GM23338 (cell line): ENCODE measurements around the gene HDGFL2. TPM values are rescaled to one million over a fixed set of nuclear protein-coding genes. Genes with fewer than 3 reads are reported as not detected.

Experiments
- ATAC-seq: fragments of 200-7000 bp; cut with Tn5 transposase; 3 replicates; pipeline ENCODE4 v1.9.1; 2020
- DNase-seq: peaks from one replicate; pipeline ENCODE4 v3.0.0-alpha.2; 2015; ENCODE audit warnings: low spot score
- H2AFZ ChIP-seq: fragments of 200-600 bp; sonication (generic); 2 replicates; pipeline ENCODE4 v1.8.0; 2016; ENCODE audit warnings: antibody characterized with exemption, mild to moderate bottlenecking, moderate library complexity
- H3F3A ChIP-seq: fragments of 200-600 bp; sonication (generic); replicated peaks from 2 replicates; pipeline ENCODE4 v1.8.0; 2017; ENCODE audit warnings: antibody characterized with exemption, mixed run types, low read depth
- H3K27ac ChIP-seq: fragments of 200-600 bp; sonication (generic); 2 replicates; pipeline ENCODE4 v1.6.1; 2016; ENCODE audit warnings: low read depth
- H3K27me3 ChIP-seq: fragments of 200-600 bp; sonication (generic); 2 replicates; pipeline ENCODE4 v1.8.0; 2016; ENCODE audit warnings: mild to moderate bottlenecking, mixed run types, moderate library complexity; ENCODE audit not compliant: insufficient read depth
- H3K36me3 ChIP-seq: fragments of 200-600 bp; sonication (generic); 2 replicates; pipeline ENCODE4 v1.8.0; 2016; ENCODE audit warnings: mild to moderate bottlenecking; ENCODE audit not compliant: insufficient read depth
- H3K4me1 ChIP-seq: fragments of 200-600 bp; sonication (generic); 2 replicates; pipeline ENCODE4 v1.8.0; 2016; ENCODE audit warnings: mild to moderate bottlenecking, moderate library complexity; ENCODE audit not compliant: insufficient read depth
- H3K4me2 ChIP-seq: fragments of 200-600 bp; sonication (generic); 2 replicates; pipeline ENCODE4 v1.7.1; 2017; ENCODE audit warnings: mixed run types
- H3K4me3 ChIP-seq: fragments of 200-600 bp; sonication (generic); 2 replicates; pipeline ENCODE4 v1.6.1; 2016; ENCODE audit warnings: mixed run types
- H3K79me2 ChIP-seq: fragments of 200-600 bp; sonication (generic); replicated peaks from 2 replicates; pipeline ENCODE4 v1.8.0; 2017; ENCODE audit warnings: mild to moderate bottlenecking; ENCODE audit not compliant: insufficient read depth
- H3K9me2 ChIP-seq: fragments of 200-600 bp; sonication (generic); 2 replicates; pipeline ENCODE4 v1.8.0; 2017; ENCODE audit not compliant: insufficient read depth
- H4K20me1 ChIP-seq: fragments of 200-600 bp; sonication (generic); replicated peaks from 2 replicates; pipeline ENCODE4 v1.8.0; 2017; ENCODE audit warnings: mild to moderate bottlenecking; ENCODE audit not compliant: insufficient read depth
- H3K27ac Mint-ChIP-seq: 2 replicates; pipeline ENCODE4 v1.8.0; 2020; ENCODE audit warnings: inconsistent platforms, mild to moderate bottlenecking, moderate library complexity, mixed read lengths
- H3K27me3 Mint-ChIP-seq: 3 replicates; pipeline ENCODE4 v1.8.0; 2022; ENCODE audit warnings: low read depth, mild to moderate bottlenecking, moderate library complexity, mixed read lengths, inconsistent platforms; ENCODE audit not compliant: insufficient read depth, poor library complexity
- H3K36me3 Mint-ChIP-seq: 3 replicates; pipeline ENCODE4 v1.8.0; 2021; ENCODE audit warnings: low read depth, mild to moderate bottlenecking, inconsistent platforms, moderate library complexity, mixed read lengths
- H3K4me1 Mint-ChIP-seq: 3 replicates; pipeline ENCODE4 v1.8.0; 2020; ENCODE audit warnings: mild to moderate bottlenecking, inconsistent platforms, mixed read lengths
- H3K4me3 Mint-ChIP-seq: 3 replicates; pipeline ENCODE4 v1.8.0; 2021; ENCODE audit warnings: moderate library complexity, mild to moderate bottlenecking, inconsistent platforms, mixed read lengths
- H3K9me3 Mint-ChIP-seq: 3 replicates; pipeline ENCODE4 v1.8.0; 2020; ENCODE audit warnings: moderate library complexity, mild to moderate bottlenecking, inconsistent platforms, mixed read lengths
- CREB1 ChIP-seq: fragments of 250-450 bp; sonication (Bioruptor Pico); IDR thresholded peaks from 2 replicates; pipeline ENCODE4 v1.5.0; 2020; ENCODE audit warnings: low read depth, mild to moderate bottlenecking, moderate library complexity
- CTCF ChIP-seq, 2 experiments: fragments of 200-600 bp in 1 of 2; sonication (generic) in 1 of 2; conservative IDR thresholded peaks; 2 replicates each; pipeline versions ENCODE4 v1.5.1 to v1.6.1; 2016 to 2017; ENCODE audit warnings: antibody characterized with exemption in 2 of 2, low read depth in 2 of 2, mild to moderate bottlenecking in 2 of 2, moderate library complexity in 1 of 2
- EZH2 ChIP-seq: fragments of 200-600 bp; sonication (generic); IDR thresholded peaks from one replicate; pipeline ENCODE4 v1.8.0; 2017; ENCODE audit warnings: antibody characterized with exemption, mild to moderate bottlenecking, low read depth; ENCODE audit not compliant: unreplicated experiment
- EZH2phosphoT487 ChIP-seq: fragments of 200-600 bp; sonication (generic); IDR thresholded peaks from one replicate; pipeline ENCODE4 v1.8.1; 2018; ENCODE audit warnings: antibody characterized with exemption; ENCODE audit not compliant: unreplicated experiment
- JUNB ChIP-seq: IDR thresholded peaks from one replicate; pipeline ENCODE4 v1.6.1; 2016; ENCODE audit warnings: antibody characterized with exemption; ENCODE audit not compliant: unreplicated experiment
- NANOG ChIP-seq: IDR thresholded peaks from 2 replicates; pipeline ENCODE4 v1.6.1; 2016; ENCODE audit warnings: antibody characterized with exemption, borderline replicate concordance
- POLR2AphosphoS5 ChIP-seq: IDR thresholded peaks from 2 replicates; pipeline ENCODE4 v1.6.1; 2016; ENCODE audit warnings: antibody characterized with exemption, low read depth
- STAT1 ChIP-seq: IDR thresholded peaks from one replicate; pipeline ENCODE4 v1.6.1; 2016; ENCODE audit warnings: antibody characterized with exemption; ENCODE audit not compliant: unreplicated experiment
- ZNF114 ChIP-seq: fragments of 250-450 bp; sonication (Bioruptor Pico); IDR thresholded peaks from 2 replicates; pipeline ENCODE4 v1.5.0; 2020; ENCODE audit warnings: mild to moderate bottlenecking, moderate library complexity
- ZNF331 ChIP-seq: fragments of 250-450 bp; sonication (Bioruptor Pico); IDR thresholded peaks from 2 replicates; pipeline ENCODE4 v1.5.0; 2020; ENCODE audit warnings: low read depth, mild to moderate bottlenecking, moderate library complexity
- ZNF462 ChIP-seq: fragments of 250-450 bp; sonication (Bioruptor Pico); IDR thresholded peaks from 2 replicates; pipeline ENCODE4 v1.5.0; 2020; ENCODE audit warnings: mild to moderate bottlenecking, moderate library complexity
- polyA plus RNA-seq: library from polyadenylated mRNA; unstranded; fragments of >200 nt; fragmentation: Nextera tagmentation; extraction: Ambion mirVana; gene quantifications from 2 replicates; pipeline ENCODE4 v1.2.1, GENCODE V29; 2016
- total RNA-seq: library from RNA; depleted of rRNA; stranded (reverse); fragments of >200 nt; shearing (Covaris generic); gene quantifications from 2 replicates; pipeline ENCODE4 v1.2.3, GENCODE V29; 2014
- TF ChIP-seq, protein P1 (sequence below): IDR thresholded peaks from one replicate; pipeline ENCODE4 v1.6.1; 2018; ENCODE audit warnings: antibody characterized with exemption; ENCODE audit not compliant: unreplicated experiment
- TF ChIP-seq, protein P2 (sequence below): IDR thresholded peaks from 2 replicates; pipeline ENCODE4 v1.6.1; 2016; ENCODE audit warnings: antibody characterized with exemption

The HDGFL2 gene
- total and polyA plus RNA-seq, 2 experiments from 2014 or later = 64.8 to 113 TPM

- ATAC-seq (no peak), DNase-seq (no peak)
- Histone ChIP-seq H3K4me3 (no peak overlapping the region), H3F3A (no peaks in the 10 kb centered on the region), H3K27me3 (peaks cover 12% of the 10 kb centered on the region; the same call in 1 of the 2 replicates), H3K4me1 (no peaks in the 10 kb centered on the region), H3K4me2 (no peak overlapping the region), H4K20me1 (no peaks in the 10 kb centered on the region; the same call in none of the 2 replicates), H3K27ac (no peak overlapping the region), H3K9me2 (no peaks in the 10 kb centered on the region), H2AFZ (no peak overlapping the region), H3K36me3 (0 out of 2 replicates have a peak, but pooled peaks cover under 1% of the 10 kb centered on the region), H3K79me2 (no peaks in the 10 kb centered on the region)
- Mint-ChIP-seq H3K27ac (no peak overlapping the region), H3K36me3 (peaks cover 9% of the 10 kb centered on the region), H3K27me3 (peaks cover 19% of the 10 kb centered on the region), H3K4me3 (no peak overlapping the region; the same call in 2 of the 3 replicates), H3K9me3 (no peaks in the 10 kb centered on the region; the same call in 2 of the 3 replicates), H3K4me1 (no peaks in the 10 kb centered on the region)
- TF ChIP-seq JUNB (no peak), CREB1 (CRISPR knock-in tag) (no peak), ZNF462 (CRISPR knock-in tag) (no peak), ZNF331 (CRISPR knock-in tag) (no peak), ZNF114 (no peak), CTCF (conservative IDR thresholded peaks at IDR 0.05; ENCODE audit: low read depth in 2 of 2) (no peak), NANOG (no peak), EZH2phosphoT487 (no peak), EZH2 (no peak), POLR2AphosphoS5 (no peak), STAT1 (no peak)
- TF ChIP-seq, protein P1, sequence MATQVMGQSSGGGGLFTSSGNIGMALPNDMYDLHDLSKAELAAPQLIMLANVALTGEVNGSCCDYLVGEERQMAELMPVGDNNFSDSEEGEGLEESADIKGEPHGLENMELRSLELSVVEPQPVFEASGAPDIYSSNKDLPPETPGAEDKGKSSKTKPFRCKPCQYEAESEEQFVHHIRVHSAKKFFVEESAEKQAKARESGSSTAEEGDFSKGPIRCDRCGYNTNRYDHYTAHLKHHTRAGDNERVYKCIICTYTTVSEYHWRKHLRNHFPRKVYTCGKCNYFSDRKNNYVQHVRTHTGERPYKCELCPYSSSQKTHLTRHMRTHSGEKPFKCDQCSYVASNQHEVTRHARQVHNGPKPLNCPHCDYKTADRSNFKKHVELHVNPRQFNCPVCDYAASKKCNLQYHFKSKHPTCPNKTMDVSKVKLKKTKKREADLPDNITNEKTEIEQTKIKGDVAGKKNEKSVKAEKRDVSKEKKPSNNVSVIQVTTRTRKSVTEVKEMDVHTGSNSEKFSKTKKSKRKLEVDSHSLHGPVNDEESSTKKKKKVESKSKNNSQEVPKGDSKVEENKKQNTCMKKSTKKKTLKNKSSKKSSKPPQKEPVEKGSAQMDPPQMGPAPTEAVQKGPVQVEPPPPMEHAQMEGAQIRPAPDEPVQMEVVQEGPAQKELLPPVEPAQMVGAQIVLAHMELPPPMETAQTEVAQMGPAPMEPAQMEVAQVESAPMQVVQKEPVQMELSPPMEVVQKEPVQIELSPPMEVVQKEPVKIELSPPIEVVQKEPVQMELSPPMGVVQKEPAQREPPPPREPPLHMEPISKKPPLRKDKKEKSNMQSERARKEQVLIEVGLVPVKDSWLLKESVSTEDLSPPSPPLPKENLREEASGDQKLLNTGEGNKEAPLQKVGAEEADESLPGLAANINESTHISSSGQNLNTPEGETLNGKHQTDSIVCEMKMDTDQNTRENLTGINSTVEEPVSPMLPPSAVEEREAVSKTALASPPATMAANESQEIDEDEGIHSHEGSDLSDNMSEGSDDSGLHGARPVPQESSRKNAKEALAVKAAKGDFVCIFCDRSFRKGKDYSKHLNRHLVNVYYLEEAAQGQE = no peak
- TF ChIP-seq, protein P2, sequence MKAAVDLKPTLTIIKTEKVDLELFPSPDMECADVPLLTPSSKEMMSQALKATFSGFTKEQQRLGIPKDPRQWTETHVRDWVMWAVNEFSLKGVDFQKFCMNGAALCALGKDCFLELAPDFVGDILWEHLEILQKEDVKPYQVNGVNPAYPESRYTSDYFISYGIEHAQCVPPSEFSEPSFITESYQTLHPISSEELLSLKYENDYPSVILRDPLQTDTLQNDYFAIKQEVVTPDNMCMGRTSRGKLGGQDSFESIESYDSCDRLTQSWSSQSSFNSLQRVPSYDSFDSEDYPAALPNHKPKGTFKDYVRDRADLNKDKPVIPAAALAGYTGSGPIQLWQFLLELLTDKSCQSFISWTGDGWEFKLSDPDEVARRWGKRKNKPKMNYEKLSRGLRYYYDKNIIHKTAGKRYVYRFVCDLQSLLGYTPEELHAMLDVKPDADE = no peak
Observed at GRCh38 chr19:4505570-4506448, 33.7 kb downstream of the HDGFL2 start.
